Measurements from ENCODE around the gene SRGAP2C. TPM values are rescaled to one million over a fixed set of nuclear protein-coding genes. Genes with fewer than 3 reads are reported as not detected.

SRGAP2C gene
- total RNA-seq, 2 donors from 2014 or later = 8.4 to 10.2 TPM

Other genes starting within 250 kb of the SRGAP2C start
- 1 to 10 TPM in 1 of 2 donors, under 1 TPM in 1; 0.56 to 6.5 TPM for gene FAM72B, start 635 bp upstream of the SRGAP2C start, total RNA-seq